DOHH2 (cell line): ENCODE measurements around the gene ABCA4.

Experiments
- EZH2phosphoT487 ChIP-seq: fragments of 200-600 bp; sonication (generic); IDR thresholded peaks from 2 replicates; pipeline ENCODE4 v1.6.1; 2017; ENCODE audit warnings: borderline replicate concordance, mild to moderate bottlenecking, antibody characterized with exemption, low read length, moderate library complexity, mixed read lengths
- TF ChIP-seq, protein P1 (sequence below): fragments of 200-600 bp; sonication (generic); IDR thresholded peaks from one replicate; pipeline ENCODE4 v1.5.1; 2014; ENCODE audit warnings: antibody characterized with exemption, mild to moderate bottlenecking, low read depth, low read length; ENCODE audit not compliant: poor library complexity, severe bottlenecking

DNA sequence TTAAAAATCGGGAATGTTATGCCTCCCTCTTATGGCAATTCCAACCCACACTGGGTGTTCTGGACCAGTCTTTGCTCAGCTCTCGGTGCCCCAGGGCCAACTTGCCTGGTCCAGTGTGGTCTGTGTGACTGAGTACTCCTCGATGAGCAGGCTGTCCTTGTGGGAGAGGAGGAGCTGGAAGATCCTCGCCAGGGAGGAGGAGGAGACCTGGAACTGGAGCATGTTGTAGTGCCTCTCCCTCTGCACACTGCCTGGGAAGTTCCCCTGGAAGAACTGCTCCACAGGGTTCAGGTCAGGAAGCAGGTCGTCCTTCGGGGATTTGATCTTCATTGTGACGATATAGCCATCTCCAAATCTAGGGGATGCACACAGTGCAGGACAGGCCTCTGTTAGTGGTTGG is 123.2 kb downstream of the ABCA4 start:
- TF ChIP-seq, protein P1, sequence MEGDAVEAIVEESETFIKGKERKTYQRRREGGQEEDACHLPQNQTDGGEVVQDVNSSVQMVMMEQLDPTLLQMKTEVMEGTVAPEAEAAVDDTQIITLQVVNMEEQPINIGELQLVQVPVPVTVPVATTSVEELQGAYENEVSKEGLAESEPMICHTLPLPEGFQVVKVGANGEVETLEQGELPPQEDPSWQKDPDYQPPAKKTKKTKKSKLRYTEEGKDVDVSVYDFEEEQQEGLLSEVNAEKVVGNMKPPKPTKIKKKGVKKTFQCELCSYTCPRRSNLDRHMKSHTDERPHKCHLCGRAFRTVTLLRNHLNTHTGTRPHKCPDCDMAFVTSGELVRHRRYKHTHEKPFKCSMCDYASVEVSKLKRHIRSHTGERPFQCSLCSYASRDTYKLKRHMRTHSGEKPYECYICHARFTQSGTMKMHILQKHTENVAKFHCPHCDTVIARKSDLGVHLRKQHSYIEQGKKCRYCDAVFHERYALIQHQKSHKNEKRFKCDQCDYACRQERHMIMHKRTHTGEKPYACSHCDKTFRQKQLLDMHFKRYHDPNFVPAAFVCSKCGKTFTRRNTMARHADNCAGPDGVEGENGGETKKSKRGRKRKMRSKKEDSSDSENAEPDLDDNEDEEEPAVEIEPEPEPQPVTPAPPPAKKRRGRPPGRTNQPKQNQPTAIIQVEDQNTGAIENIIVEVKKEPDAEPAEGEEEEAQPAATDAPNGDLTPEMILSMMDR = no peak
- no peak for TF ChIP-seq EZH2phosphoT487
